Measurements from ENCODE around the gene MYH10.

The MYH10 gene

GRCh38 chr17:8522577-8522976, 107.9 kb downstream of the MYH10 start:
- H3K27me3 ChIP-seq, result no peaks in the 10 kb centered on the region
- H3K36me3 ChIP-seq, result peaks cover 2% of the 10 kb centered on the region; the same call in 1 of the 2 replicates
- H3K4me3 ChIP-seq (ENCODE audit: low read depth, low read length), result no peak overlapping the region
- no peaks in the 10 kb centered on the region for H3K4me1 ChIP-seq
- DNase-seq, result no peak
- no peaks in the 10 kb centered on the region for H3K9me3 ChIP-seq
- TF ChIP-seq CTCF (IDR thresholded peaks at IDR 0.05; ENCODE audit: low read depth, low read length), result no peak

- TF ChIP-seq CTCF (IDR thresholded peaks at IDR 0.05; ENCODE audit: low read depth, low read length), result no peak
- no peaks in the 10 kb centered on the region for H3K4me1 ChIP-seq
- peaks cover 2% of the 10 kb centered on the region; the same call in 1 of the 2 replicates for H3K36me3 ChIP-seq
- DNase-seq, result no peak
- no peak overlapping the region for H3K4me3 ChIP-seq (ENCODE audit: low read depth, low read length)
- no peaks in the 10 kb centered on the region for H3K9me3 ChIP-seq
- no peaks in the 10 kb centered on the region for H3K27me3 ChIP-seq
Measured at GRCh38 chr17:8520981-8521380, 109.5 kb downstream of the MYH10 start.

- DNase-seq, result no peak
- no peaks in the 10 kb centered on the region for H3K27me3 ChIP-seq
- no peak for TF ChIP-seq CTCF (IDR thresholded peaks at IDR 0.05; ENCODE audit: low read depth, low read length)
- H3K4me1 ChIP-seq, result no peaks in the 10 kb centered on the region
- no peaks in the 10 kb centered on the region for H3K9me3 ChIP-seq
- H3K36me3 ChIP-seq, result peaks cover 2% of the 10 kb centered on the region; the same call in 1 of the 2 replicates
- H3K4me3 ChIP-seq (ENCODE audit: low read depth, low read length), result no peak overlapping the region
Measured at GRCh38 chr17:8518850-8519249, 111.7 kb downstream of the MYH10 start.

- H3K4me3 ChIP-seq (ENCODE audit: low read depth, low read length), result no peak overlapping the region
- no peaks in the 10 kb centered on the region for H3K9me3 ChIP-seq
- H3K27me3 ChIP-seq, result no peaks in the 10 kb centered on the region
- no peak for TF ChIP-seq CTCF (IDR thresholded peaks at IDR 0.05; ENCODE audit: low read depth, low read length)
- H3K4me1 ChIP-seq, result no peaks in the 10 kb centered on the region
- DNase-seq, result no peak
- peaks cover 2% of the 10 kb centered on the region; the same call in 1 of the 2 replicates for H3K36me3 ChIP-seq
Measured at GRCh38 chr17:8518326-8518725, 112.2 kb downstream of the MYH10 start.

GRCh38 chr17:8514801-8515200, 115.7 kb downstream of the MYH10 start:
- Histone ChIP-seq H3K4me3 (ENCODE audit: low read depth, low read length) (no peak overlapping the region), H3K9me3 (no peaks in the 10 kb centered on the region), H3K4me1 (no peaks in the 10 kb centered on the region), H3K36me3 (peaks cover 2% of the 10 kb centered on the region; the same call in 1 of the 2 replicates), H3K27me3 (no peaks in the 10 kb centered on the region)
- no peak for TF ChIP-seq CTCF (IDR thresholded peaks at IDR 0.05; ENCODE audit: low read depth, low read length)
- no peak for DNase-seq

- H3K36me3 ChIP-seq, result no peaks in the 10 kb centered on the region
- H3K9me3 ChIP-seq, result no peaks in the 10 kb centered on the region
- TF ChIP-seq CTCF (IDR thresholded peaks at IDR 0.05; ENCODE audit: low read depth, low read length), result no peak
- no peak for DNase-seq
- H3K4me1 ChIP-seq, result no peaks in the 10 kb centered on the region
- no peaks in the 10 kb centered on the region for H3K27me3 ChIP-seq
- H3K4me3 ChIP-seq (ENCODE audit: low read depth, low read length), result no peak overlapping the region
Measured at GRCh38 chr17:8506145-8506544, 124.4 kb downstream of the MYH10 start.

Measured in BE2C (cell line).